Stimulated activated CD4-positive, alpha-beta T cell treated with anti-CD3 and anti-CD28 coated beads, Interleukin-2, amount 100 ng/mL, for 24 hours (primary cell): Measurements from ENCODE around the gene CMIP.
"Not testable (repeated sequence)": the region's sequence is repeated elsewhere in the genome, so short reads cannot be mapped to it uniquely, and the experiment has no call there.

Experiments
- DNase-seq, 2 donors: peaks; one replicate each; pipeline ENCODE4 v3.0.0-alpha.2; 2020

The CMIP gene

DNA sequence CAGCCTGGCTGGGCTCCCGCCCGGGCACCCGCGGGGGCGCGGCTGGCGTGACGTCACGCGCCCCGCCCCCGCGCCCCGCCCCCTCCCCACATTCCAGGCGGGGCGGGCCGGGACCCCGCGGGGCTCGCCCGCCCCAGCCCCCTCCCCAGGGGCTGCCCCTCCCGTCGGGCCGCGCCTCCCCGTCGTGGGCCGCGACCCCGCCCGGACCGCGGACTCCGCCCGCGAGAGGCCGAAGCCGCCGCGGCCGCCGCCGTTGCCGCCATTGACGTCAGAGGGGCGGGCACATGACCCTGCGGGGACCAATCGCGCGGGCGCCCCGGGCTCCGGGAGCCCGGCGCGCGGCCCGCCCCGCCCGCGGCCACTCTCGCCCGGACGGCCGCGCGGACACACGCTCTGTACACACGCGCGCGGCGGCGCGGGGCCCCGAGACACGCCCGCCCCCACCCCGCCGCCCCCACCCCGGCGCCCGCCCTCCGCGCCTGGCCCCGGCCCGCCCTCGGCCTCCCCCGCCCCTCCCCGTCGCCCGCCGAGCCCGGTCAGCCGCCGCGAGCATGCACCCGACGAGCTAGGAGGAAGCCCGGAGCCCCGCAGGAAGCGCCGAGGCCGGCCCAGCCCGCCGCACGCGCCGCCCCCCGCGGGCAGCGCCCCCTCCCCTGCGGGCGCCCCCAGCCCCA is at the start of gene CMIP:
Gene CMIP (plus strand): TSS at position 361 of the 674 bp plus-strand sequence.
- DNase-seq = peak; percentile 79 to 84

- DNase-seq = no peak
Observed at GRCh38 chr16:81394966-81395655, 49.5 kb upstream of the CMIP start.

- DNase-seq = no peak
Observed at GRCh38 chr16:81397058-81397878, 47.3 kb upstream of the CMIP start.

DNA sequence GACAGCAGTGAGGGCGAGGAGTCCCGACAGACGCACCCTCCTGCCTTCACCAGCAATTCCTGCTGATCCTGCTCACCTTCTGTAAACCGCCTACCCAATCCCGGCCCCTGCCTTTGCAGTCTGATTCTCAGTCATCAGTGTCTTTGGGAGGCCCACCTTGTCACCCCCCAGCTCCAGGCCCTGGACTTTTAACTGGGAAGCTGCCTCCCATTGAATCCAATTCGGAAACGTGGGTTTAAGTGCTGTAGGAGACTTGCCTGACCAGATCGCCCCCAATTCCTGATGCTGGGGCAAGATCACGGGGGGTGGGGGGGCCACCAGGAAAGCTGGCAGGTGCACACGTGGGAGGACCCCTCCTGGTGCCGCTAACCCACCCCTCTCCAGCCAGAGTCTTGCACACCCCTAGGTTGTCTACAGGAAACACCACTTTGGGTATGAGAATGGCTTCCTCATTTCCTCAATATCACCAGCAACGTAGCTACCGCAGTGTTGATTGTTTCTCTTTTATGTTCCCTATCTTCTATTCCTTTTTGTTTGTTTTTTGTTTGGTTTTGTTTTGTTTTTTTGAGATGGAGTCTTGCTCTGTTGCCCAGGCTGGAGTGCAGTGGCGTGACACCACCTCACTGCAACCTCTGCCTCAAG is 46.6 kb upstream of the CMIP start:
- DNase-seq = no peak

DNA sequence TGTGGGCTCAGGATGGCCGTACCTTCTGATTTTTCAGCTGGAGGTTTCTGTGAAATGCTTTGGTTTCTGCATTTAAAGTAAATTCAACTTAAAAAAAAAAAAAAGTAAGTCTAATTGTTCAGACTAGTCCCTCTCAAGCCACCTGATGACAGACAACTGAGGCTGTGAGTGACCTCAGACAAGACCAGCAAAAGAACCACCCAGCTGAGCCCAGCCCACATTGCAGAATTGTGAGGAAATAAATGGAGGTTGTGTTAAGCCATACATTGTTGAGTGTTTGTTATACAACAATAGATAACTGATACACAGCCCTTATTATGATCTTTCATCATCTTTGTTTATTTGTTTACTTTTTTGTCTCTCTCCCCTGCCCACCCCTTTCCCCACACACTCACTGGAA is 44.7 kb upstream of the CMIP start:
- DNase-seq = no peak

DNA sequence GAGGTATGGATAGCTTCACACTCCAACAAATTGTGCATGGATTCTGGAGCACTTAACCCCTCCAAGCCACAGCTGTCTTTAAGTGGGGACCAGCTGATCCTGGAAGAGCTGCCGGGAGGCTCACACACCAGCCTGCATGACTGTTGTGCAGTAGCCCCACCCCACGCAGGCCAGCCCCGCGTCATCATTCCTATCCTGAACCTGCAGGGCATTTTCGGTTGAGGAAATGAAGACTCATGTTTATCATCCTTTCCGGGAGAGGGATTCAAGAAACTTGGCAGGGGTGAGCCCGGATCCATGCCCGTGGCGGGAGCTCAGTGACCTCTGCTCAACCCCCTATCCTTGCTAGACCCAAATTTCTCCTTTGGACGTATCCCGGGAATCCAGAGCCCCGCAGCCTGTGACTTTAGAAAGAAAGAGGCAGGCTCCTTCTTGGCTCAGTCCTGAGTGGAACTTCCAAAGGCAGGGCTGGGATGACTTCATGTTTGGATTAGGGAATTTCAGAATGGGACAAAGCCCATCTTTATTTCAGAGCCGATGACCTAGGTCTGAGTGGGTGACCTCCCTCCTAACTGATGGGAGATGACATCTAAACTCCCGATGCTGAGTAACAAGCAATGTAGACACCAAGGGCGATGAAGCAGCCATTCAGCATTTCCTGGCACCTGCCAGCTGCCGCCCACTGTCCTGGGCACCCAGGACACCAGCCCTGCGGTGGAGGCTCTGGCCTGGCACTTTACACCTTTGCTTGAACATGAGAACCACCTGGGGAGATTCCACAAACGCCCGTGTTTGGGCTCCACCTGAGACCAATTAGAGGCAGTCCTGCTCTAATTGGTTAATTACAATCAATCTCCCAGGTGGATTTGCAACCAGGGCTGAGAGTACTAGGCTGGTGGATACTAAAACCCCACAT is 43.3 kb upstream of the CMIP start:
- DNase-seq = no peak

DNA sequence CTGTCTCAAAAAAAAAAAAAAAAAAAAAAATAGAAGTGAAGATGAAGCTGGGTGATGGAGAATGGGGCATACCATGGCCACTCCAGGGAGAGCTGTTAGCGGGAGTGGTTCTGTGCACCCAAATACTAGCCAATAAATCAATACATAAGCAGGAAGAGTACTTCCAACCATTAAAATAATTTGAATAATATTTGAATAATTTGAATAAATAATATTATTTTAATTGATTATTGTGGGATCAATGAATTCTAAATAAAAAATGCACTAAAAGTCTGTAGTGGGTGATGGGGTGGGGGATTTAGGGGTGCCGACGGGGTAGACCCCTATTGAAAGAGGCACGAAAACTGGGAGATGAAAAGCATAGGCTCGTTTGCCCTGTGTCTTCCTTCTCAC is 41.4 kb upstream of the CMIP start:
- DNase-seq = no peak

DNA sequence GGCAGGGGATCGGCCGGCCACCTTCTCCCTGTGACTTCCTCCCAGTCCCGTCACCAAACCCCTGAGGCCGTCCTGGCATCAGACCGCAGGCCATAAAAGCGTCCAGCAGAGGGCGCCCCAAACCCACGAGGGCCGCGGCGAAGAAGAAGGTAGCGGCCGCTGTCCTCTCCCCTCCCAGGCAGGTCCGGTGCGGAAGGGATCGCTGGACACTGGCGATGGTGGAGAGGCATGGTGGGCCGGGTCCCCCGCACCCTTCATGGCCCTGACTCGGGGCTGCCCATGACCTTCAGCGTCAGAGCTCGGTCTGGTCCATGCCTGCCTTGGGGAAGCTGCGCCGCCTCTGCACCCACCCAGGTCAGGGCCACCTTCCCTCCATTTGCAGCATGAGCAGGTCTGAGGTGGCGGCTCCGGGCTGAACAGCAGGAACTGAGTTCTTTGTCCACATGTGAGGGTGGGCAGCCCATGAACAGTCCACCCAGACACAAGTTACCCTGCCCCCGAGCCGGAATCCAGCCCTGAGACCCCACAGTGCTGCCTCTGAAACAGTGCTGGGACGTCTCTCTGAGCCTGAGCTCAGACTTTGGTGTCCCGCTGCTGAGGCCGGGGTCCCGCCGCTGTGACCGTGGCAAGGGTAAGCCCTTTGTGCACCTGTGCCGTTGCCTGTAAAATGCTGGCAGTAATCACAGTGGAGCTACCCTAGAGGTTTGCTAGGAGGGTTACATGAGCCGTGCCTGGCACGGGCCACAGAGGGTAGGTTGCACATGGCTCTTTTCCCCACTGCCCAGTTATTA is 40.8 kb upstream of the CMIP start:
- peak; percentile 87 to 90 for DNase-seq

DNA sequence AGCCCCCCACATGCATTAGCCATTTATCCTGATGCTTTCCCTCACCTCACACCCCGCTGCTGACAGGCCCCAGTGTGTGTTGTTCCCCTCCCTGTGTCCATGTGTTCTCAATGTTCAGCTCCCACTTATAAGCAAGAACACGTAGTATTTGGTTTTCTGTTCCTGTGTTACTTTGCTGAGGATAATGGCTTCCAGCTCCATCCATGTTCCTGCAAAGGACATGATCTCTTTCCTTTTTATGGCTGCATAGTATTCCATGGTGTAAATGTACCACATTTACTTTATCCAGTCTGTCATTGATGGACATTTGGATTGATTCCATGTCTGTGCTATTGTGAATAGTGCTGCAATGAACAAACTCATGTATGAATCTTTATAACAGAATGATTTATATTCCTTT is 39.6 kb upstream of the CMIP start:
- not testable (repeated sequence) for DNase-seq

DNA sequence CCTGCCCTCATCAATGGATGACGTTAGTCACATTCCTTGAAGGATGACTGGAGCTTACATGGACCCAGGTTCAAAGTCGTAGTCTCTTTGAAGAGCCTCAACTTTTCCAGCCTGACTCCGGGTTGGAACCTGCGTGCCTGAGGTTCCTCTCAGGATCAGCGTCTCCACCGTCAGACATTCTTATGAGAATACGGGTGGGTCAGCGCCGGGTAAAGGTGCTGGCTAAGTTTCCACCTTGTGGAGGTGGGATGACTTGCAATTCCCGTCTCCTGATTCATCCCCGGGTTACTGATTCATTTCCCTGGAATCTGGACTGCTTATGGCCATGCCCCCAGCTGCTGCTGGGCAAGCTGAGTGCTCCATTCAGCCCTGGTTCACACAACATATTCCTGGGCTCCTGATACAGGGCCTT is 38.9 kb upstream of the CMIP start:
- DNase-seq = no peak

- DNase-seq = no peak
Observed at GRCh38 chr16:81408409-81408950, 36.1 kb upstream of the CMIP start.

DNA sequence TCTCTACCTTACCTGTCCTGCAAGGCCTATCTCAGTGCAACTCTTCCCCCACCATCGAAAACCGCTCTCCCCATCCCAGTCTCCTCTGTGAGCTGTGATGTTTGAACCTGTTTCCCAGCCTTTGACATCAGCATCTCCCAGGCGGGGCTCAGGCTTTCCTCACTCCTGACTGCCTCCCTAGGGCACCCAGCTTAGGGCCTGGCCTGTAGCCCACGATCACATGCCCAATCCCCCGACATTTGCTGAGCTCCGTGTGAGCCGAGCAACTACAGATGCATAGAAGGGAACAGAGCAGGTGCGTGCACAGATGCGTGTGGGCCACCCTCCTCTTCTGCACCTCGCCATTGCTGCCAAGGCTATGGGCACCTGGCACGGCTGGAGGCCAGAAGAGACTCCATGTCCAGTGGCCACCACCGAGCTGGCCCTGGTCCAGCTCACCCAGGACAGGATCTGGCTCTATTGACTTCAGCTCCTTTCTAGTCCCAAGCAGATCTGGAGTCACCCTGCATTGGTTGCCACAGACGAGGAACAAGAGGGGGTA is 35.5 kb upstream of the CMIP start:
- no peak for DNase-seq

GRCh38 chr16:81410643-81411293 is 33.8 kb upstream of the CMIP start:
- no peak for DNase-seq

DNA sequence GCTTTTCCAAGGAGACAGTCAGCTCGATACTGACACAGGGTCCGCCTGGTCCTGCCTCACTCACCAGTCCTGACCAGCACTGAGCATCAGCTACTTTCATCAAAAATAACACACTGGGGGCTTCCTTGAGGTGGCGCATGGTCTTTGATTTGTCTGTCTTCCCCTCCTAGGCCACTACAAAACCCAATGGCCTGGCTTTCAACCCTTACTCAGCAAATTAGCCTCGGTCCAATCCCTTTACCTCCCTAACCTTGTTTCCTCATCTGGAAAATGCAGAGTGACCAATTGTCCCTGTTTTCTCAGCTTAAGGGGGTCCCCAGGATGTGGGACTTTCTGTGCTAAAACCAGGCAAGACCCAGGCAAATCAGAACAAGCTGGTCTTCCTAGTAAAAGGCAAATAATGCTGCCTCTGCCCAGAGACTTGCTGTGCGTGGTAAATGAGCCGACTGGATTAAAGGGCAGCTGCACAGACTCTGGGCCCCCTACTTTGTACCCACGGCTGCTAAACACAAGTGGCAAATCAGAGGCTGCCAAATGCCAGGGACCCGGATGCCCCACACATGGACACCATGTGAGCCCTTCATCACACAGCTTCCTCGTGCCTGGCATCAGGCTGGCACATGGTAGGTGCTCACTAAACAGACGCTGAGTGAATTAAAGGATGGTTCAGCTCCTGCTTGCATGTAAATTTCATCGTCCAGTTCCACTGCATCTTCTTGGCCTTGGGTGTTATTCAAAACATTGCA is 31.2 kb upstream of the CMIP start:
- DNase-seq = no peak

GRCh38 chr16:81415751-81416150 is 28.9 kb upstream of the CMIP start:
- no peak for DNase-seq

DNA sequence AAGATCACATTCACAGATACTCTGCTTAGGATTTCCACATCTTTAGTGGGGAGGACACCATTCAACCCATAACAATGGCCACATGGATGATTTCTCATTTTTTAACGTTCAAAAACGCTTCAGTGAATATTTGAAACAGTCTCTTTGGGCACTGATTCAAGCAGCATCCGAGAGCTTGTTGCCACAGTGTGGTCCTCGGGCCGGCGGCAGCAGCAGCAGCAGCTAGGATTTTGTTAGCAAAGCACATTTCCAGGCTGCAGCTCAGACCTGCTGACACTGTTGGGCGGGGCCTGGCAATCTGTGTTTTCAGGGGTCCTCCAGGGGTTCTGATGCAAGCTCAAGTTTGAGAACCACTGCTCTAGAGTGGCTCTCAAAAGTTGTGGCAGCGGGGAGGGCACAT is 27.9 kb upstream of the CMIP start:
- no peak for DNase-seq

GRCh38 chr16:81417210-81417609 is 27.4 kb upstream of the CMIP start:
- DNase-seq = no peak

DNA sequence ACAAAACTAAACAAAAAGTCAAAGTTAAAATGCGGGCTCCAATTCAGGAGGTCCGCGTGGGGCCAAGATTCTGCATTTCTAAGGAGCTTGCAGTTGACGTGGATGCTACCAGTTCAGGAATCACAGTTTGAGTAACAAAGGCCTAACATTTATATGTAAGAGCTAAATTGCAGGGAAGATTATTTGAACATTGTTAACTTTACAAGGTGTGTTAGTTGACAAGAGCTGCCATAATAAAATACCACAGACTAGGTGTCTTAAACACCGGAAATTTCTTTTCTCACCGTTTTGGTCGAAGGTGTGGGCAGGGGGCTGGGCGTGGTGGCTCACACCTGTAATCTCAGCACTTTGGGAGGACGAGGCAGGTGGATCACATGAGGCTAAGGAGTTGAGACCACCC is 24.8 kb upstream of the CMIP start:
- no peak for DNase-seq

- no peak for DNase-seq
Observed at GRCh38 chr16:81421126-81421525, 23.5 kb upstream of the CMIP start.

DNA sequence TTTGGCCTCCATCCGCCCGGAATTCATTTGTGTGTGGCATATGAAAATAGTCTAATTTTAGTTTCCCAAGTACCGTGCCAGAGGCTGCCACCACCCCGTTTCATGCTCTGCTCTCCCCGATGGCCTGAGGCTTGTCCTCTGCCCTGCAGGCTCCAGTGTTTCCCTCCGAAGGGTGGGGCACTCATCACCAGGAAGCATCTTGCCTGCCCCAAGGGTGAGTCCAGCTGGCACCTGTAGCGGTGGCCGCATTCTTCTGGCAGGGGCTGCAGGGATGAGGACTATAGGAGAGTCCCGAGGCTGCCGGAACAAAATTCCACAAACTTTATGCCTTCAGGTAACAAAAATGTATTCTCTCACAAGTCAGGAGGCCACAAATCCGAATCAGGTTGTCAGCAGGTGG is 23.1 kb upstream of the CMIP start:
- DNase-seq = no peak
